ENCODE results near the gene TTC5. TPM values are rescaled to one million over a fixed set of nuclear protein-coding genes. Genes with fewer than 3 reads are reported as not detected.

TTC5 gene
- total and polyA plus RNA-seq, 7 experiments from 2014 or later = 16.4 to 30.1 (median 20.8) TPM

DNA sequence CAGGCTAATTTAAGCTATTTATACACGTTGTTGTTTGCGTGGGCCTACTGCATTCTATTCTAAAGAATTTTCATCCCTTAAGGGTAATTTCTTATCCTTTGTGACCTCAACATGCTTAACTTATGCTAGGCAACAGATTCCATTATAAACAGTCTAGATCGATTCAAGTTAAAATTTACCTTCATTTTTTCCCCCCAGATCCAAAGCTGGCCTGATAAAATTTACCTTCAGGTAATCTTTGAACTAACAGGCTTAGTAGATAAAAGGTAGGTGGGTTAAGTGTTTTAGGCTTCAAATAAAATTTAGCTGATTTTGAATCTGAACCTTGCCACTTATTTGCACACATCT lies 27.7 kb upstream of the TTC5 start:
- no peaks in the 10 kb centered on the region for H3K9me3 ChIP-seq (ENCODE audit: control insufficient read depth in 2 of 3, low read length in 3 of 3)
- ChIA-PET POLR2A (interaction anchor here (0.6 to 5.4 kb wide), 6 partner anchors 9 to 327 kb away, joined by 3 to 35 read pairs (median 6); partner anchors contain the start of gene PARP2), CTCF (interaction anchor here (0.6 to 1.6 kb wide), 4 partner anchors 8 to 363 kb away, joined by 3 to 8 read pairs (median 4); no protein-coding TSS in a partner anchor)
- intact Hi-C loops (cut with micrococcal nuclease) = loop anchor here (1.0 to 2.0 kb wide), 5 partner anchors 10 to 351 kb away; partner anchors contain the start of genes PARP2 (in 2 of the 2), APEX1 (in 1 of the 2), OSGEP (in 1 of the 2) and RNASE4 (in 1 of the 2)
- Mint-ChIP-seq H3K36me3 (peaks cover 0 to 3% (median 0%) of the 10 kb centered on the region in 5 donors), H3K27ac (peak overlapping the region; percentile 67 to 96 (median 92)), H3K27me3 (peaks cover 0 to 4% (median 0%) of the 10 kb centered on the region in 5 donors), H3K4me3 (peak overlapping the region; percentile 85 to 100 (median 96)), H3K4me1 (peaks cover 12 to 46% (median 33%) of the 10 kb centered on the region in 7 donors), H3K9me3 (no peaks in the 10 kb centered on the region)
- H3K27ac ChIP-seq (ENCODE audit: low read depth, low read length) = peak overlapping the region; percentile 62
- peaks cover 0 to 8% (median 0%) of the 10 kb centered on the region in 3 experiments for H3K36me3 ChIP-seq (ENCODE audit: control insufficient read depth in 2 of 3, insufficient read depth in 3 of 3, low read length in 3 of 3)
- no peak for DNase-seq
- H3K27me3 ChIP-seq (ENCODE audit: control insufficient read depth in 2 of 2, insufficient read depth in 2 of 2, low read length in 2 of 2) = no peaks in the 10 kb centered on the region
- no peaks in the 10 kb centered on the region for H3K4me1 ChIP-seq (ENCODE audit: control insufficient read depth in 2 of 2, insufficient read depth in 2 of 2, low read length in 2 of 2)
- peak overlapping the region; percentile 97 for H3K4me3 ChIP-seq (ENCODE audit: low read length)
- peak; percentile 18 for ATAC-seq

DNA sequence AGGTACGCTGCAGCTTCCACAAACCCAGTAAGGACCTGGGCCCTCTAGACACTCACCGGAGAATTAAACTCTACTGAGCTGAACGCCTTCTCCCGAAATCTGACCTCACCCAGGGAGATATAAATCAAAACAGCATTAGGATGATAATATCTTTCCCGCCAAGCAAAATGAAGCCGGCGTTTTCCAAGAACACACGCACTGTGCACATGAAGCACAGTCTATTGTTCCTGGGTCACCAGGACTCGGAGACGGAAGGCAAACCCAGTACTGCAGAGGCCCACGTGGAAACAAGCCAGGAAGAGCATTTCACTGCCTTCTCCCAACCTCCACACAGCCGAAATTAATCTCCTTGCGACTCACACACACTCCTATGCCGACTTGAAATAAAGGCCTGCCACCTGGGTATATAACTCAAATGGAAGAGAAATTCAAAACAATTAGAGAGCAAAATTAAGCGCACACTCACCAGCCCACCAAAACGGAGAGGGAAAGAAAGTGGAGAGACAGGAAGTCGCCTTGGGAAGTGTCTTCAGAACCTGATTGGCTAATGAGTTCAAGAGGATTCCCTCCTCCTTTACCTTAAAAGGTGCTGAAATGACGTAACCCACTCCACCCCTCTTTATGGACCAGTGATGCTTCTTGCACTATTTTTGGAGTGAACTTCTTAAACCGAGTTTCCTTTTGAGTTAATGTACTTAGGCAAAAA lies 27.2 kb upstream of the TTC5 start, which contains the start of gene CCNB1IP1:
TSS of gene CCNB1IP1 (minus strand) at position 492 of the 706 bp plus-strand sequence. CDS start 16,756 bp downstream, outside the sequence.
- CTCF ChIA-PET = interaction anchor here (1.0 to 1.6 kb wide), 5 partner anchors 10 to 358 kb away, joined by 4 to 8 read pairs (median 5); partner anchors contain the start of gene PARP2
- intact Hi-C loops (cut with micrococcal nuclease) = loop anchor here (1.0 to 2.0 kb wide), 5 partner anchors 10 to 352 kb away; partner anchors contain the start of genes PARP2 (in 2 of the 2), APEX1 (in 1 of the 2), OSGEP (in 1 of the 2) and RNASE4 (in 1 of the 2)
- H3K27me3 ChIP-seq (ENCODE audit: control insufficient read depth in 2 of 2, insufficient read depth in 2 of 2, low read length in 2 of 2) = no peaks in the 10 kb centered on the region
- POLR2A ChIA-PET = interaction anchor here (0.7 to 5.4 kb wide), 8 partner anchors 10 to 351 kb away, joined by 3 to 35 read pairs (median 8); partner anchors contain the start of genes PARP2, PIP4P1 and RNASE4
- Mint-ChIP-seq H3K9me3 (no peaks in the 10 kb centered on the region), H3K4me3 (peak within 1 kb of the TSS; percentile 85 to 100 (median 96)), H3K27me3 (peaks cover 0 to 4% (median 0%) of the 10 kb centered on the region in 5 donors), H3K27ac (peak within 1 kb of the TSS; percentile 67 to 96 (median 92)), H3K36me3 (peaks cover 0 to 3% (median 0%) of the 10 kb centered on the region in 5 donors), H3K4me1 (peaks cover 12 to 49% (median 34%) of the 10 kb centered on the region in 7 donors)
- peaks cover 0 to 8% (median 0%) of the 10 kb centered on the region in 3 experiments for H3K36me3 ChIP-seq (ENCODE audit: control insufficient read depth in 2 of 3, insufficient read depth in 3 of 3, low read length in 3 of 3)
- peak; percentile 99 for ATAC-seq
- H3K9me3 ChIP-seq (ENCODE audit: control insufficient read depth in 2 of 3, low read length in 3 of 3) = no peaks in the 10 kb centered on the region
- peak within 1 kb of the TSS; percentile 62 for H3K27ac ChIP-seq (ENCODE audit: low read depth, low read length)
- peak; percentile 11 to 80 (median 64) for DNase-seq
- no peaks in the 10 kb centered on the region for H3K4me1 ChIP-seq (ENCODE audit: control insufficient read depth in 2 of 2, insufficient read depth in 2 of 2, low read length in 2 of 2)
- H3K4me3 ChIP-seq (ENCODE audit: low read length) = peak within 1 kb of the TSS; percentile 97

DNA sequence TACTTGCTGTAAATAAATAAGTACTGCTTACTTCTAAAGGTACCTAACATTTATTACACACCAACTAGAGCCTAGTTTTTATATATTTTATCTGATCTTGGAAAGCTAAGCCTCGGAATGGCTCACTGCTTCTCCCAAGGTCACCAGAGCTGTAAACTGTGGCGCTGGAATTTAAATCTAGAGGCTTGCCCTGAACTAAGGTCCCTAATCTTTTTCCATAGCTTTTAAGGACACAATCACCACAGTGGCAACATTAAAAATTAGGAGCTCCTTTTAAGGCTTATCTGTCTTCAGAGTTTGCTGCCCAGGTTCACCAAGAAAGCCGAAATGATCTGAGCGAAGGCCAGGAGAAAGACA lies 26.7 kb upstream of the TTC5 start:
- intact Hi-C loops (cut with micrococcal nuclease) = loop anchor here (2.0 kb wide), 3 partner anchors 80 to 352 kb away; partner anchors contain the start of genes APEX1 (in 1 of the 2), OSGEP (in 1 of the 2), RNASE4 (in 1 of the 2) and TEP1 (in 1 of the 2)
- CTCF ChIA-PET = interaction anchor here (1.0 to 1.2 kb wide), 4 partner anchors 11 to 355 kb away, joined by 4 to 8 read pairs (median 5); partner anchors contain the start of gene PARP2

DNA sequence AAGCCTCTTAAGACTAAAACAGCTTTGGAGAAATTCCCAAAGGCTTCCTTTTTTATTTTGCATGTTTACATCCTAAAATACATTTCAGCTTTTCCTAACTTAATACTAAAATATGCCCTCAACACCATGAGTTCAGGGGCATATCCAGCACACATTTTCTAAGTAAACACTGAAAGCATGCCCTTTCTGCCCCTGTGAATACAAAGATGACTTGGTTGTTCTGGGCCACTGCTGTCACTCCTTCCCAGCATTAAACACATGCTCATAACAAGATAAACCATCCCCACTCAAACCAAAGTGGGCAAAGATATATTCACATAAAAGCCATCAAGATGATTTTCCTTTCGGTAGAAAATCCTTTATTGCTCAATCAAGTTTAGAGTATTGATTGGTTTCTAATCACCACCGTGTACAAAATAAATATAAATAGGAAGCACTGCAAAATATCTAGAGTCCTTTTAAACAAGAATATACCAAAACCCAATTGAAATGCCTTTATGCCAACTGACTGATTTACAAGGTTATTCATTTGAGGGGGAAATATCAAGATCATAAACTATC lies 25.4 kb upstream of the TTC5 start:
- POLR2A ChIA-PET = interaction anchor here (1.9 to 5.4 kb wide), 3 partner anchors 12 to 280 kb away, joined by 7 to 35 read pairs (median 26); partner anchors contain the start of genes PARP2 and PIP4P1
- H3K9me3 Mint-ChIP-seq = no peaks in the 10 kb centered on the region
- Histone ChIP-seq H3K4me3 (ENCODE audit: low read length) (no peak overlapping the region), H3K27me3 (ENCODE audit: control insufficient read depth in 2 of 2, insufficient read depth in 2 of 2, low read length in 2 of 2) (no peaks in the 10 kb centered on the region), H3K9me3 (ENCODE audit: control insufficient read depth in 2 of 3, low read length in 3 of 3) (no peaks in the 10 kb centered on the region), H3K4me1 (ENCODE audit: control insufficient read depth in 2 of 2, insufficient read depth in 2 of 2, low read length in 2 of 2) (peaks cover 0 to 4% of the 10 kb centered on the region in 2 donors), H3K36me3 (ENCODE audit: control insufficient read depth in 2 of 3, insufficient read depth in 3 of 3, low read length in 3 of 3) (peaks cover 0 to 12% (median 0%) of the 10 kb centered on the region in 3 experiments), H3K27ac (ENCODE audit: low read depth, low read length) (no peak overlapping the region)
- DNase-seq = no peak
- H3K36me3 Mint-ChIP-seq = peaks cover 0 to 4% (median 0%) of the 10 kb centered on the region in 5 donors
- H3K4me3 Mint-ChIP-seq = peak overlapping the region in 2 of 10 donors; percentile 4 to 21
- H3K4me1 Mint-ChIP-seq = peaks cover 19 to 60% (median 41%) of the 10 kb centered on the region in 7 donors
- CTCF ChIA-PET = interaction anchor here (0.7 to 1.2 kb wide), 2 partner anchors 10 to 276 kb away, joined by 3 to 4 read pairs; no protein-coding TSS in a partner anchor
- no peaks in the 10 kb centered on the region for H3K27me3 Mint-ChIP-seq
- peak overlapping the region in 6 of 9 donors; percentile 7 to 62 (median 27) for H3K27ac Mint-ChIP-seq
- intact Hi-C loops (cut with micrococcal nuclease) = no loop called here
- no peak for ATAC-seq

More for the DNA sequence above, 26.7 kb upstream of the TTC5 start:
- H3K27me3 ChIP-seq (ENCODE audit: control insufficient read depth in 2 of 2, insufficient read depth in 2 of 2, low read length in 2 of 2) = no peaks in the 10 kb centered on the region
- ATAC-seq (no peak), DNase-seq (no peak)
- Mint-ChIP-seq H3K4me3 (peak overlapping the region; percentile 85 to 100 (median 96)), H3K27ac (peak overlapping the region; percentile 67 to 96 (median 92)), H3K36me3 (peaks cover 0 to 3% (median 0%) of the 10 kb centered on the region in 5 donors), H3K9me3 (no peaks in the 10 kb centered on the region), H3K4me1 (peaks cover 16 to 55% (median 39%) of the 10 kb centered on the region in 7 donors), H3K27me3 (no peaks in the 10 kb centered on the region)
- no peaks in the 10 kb centered on the region for H3K9me3 ChIP-seq (ENCODE audit: control insufficient read depth in 2 of 3, low read length in 3 of 3)
- POLR2A ChIA-PET = interaction anchor here (0.8 to 5.4 kb wide), 5 partner anchors 10 to 351 kb away, joined by 3 to 35 read pairs (median 8); partner anchors contain the start of genes PARP2, PIP4P1 and RNASE4
- H3K27ac ChIP-seq (ENCODE audit: low read depth, low read length) = peak overlapping the region; percentile 62
- peak overlapping the region; percentile 97 for H3K4me3 ChIP-seq (ENCODE audit: low read length)
- H3K4me1 ChIP-seq (ENCODE audit: control insufficient read depth in 2 of 2, insufficient read depth in 2 of 2, low read length in 2 of 2) = peaks cover 0 to 3% of the 10 kb centered on the region in 2 donors
- H3K36me3 ChIP-seq (ENCODE audit: control insufficient read depth in 2 of 3, insufficient read depth in 3 of 3, low read length in 3 of 3) = peaks cover 0 to 8% (median 0%) of the 10 kb centered on the region in 3 experiments

DNA sequence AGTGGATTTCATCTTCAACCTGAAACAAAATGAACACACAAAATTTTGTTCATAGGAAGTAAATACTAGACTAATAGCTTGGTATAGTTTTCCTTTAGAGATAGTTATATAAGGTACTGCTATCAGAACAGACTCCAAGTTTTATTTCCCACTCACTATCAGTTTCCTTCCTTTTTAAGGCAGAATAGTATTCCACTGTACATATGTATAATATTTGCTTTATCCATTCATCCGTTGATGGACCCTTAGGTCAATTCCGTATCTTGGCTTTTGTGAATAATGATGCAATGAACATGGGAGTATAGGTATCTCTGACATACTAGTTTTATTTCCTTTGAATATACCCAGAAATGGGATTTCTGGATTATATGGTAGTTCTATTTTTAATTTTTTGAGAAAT lies 23.6 kb upstream of the TTC5 start:
- Mint-ChIP-seq H3K9me3 (no peaks in the 10 kb centered on the region), H3K27me3 (no peaks in the 10 kb centered on the region), H3K36me3 (peaks cover 0 to 9% (median 0%) of the 10 kb centered on the region in 5 donors), H3K27ac (peak overlapping the region in 1 of 9 donors; percentile 45), H3K4me3 (no peak overlapping the region), H3K4me1 (peaks cover 19 to 50% (median 41%) of the 10 kb centered on the region in 7 donors)
- DNase-seq (no peak), ATAC-seq (no peak)
- CTCF ChIA-PET = interaction anchor here (0.6 to 6.2 kb wide), 5 partner anchors 14 to 362 kb away, joined by 3 to 104 read pairs (median 6); partner anchors contain the start of gene PARP2
- intact Hi-C loops (cut with micrococcal nuclease) = loop anchor here in 1 of 2 donors (5.0 kb wide), 2 partner anchors 528 to 643 kb away; no protein-coding TSS in a partner anchor
- Histone ChIP-seq H3K9me3 (ENCODE audit: control insufficient read depth in 2 of 3, low read length in 3 of 3) (no peaks in the 10 kb centered on the region), H3K4me1 (ENCODE audit: control insufficient read depth in 2 of 2, insufficient read depth in 2 of 2, low read length in 2 of 2) (peaks cover 0 to 4% of the 10 kb centered on the region in 2 donors), H3K36me3 (ENCODE audit: control insufficient read depth in 2 of 3, insufficient read depth in 3 of 3, low read length in 3 of 3) (peaks cover 0 to 14% (median 0%) of the 10 kb centered on the region in 3 experiments), H3K27ac (ENCODE audit: low read depth, low read length) (no peak overlapping the region), H3K27me3 (ENCODE audit: control insufficient read depth in 2 of 2, insufficient read depth in 2 of 2, low read length in 2 of 2) (no peaks in the 10 kb centered on the region), H3K4me3 (ENCODE audit: low read length) (no peak overlapping the region)
- POLR2A ChIA-PET = interaction anchor here (0.6 to 5.4 kb wide), 6 partner anchors 14 to 302 kb away, joined by 3 to 26 read pairs (median 3); partner anchors contain the start of genes APEX1, OSGEP and PARP2
